Measurements from ENCODE around the gene IFI16.

IFI16 gene

DNA sequence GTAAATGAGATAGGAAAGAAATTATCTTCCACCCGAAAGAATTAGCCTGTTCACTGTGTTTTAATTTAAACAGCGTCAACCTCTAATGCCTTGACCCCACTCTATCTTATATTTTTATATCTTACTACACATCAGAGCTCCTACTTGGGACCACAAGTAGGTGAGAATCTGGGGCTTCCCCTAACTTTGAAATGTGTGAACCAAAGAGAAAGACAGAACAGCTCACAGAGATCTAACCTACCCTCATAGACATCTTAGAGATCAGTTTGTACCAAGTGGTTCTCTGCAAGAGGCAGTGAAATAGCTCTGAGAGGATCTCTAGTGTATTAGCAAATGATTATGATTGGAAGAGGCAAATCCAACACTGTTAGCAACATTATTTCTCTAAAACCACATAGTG lies 31.0 kb upstream of the IFI16 start:
- H3K4me3 ChIP-seq (replicated peaks in 1 of 2; ENCODE audit: low read depth in 2 of 2, low read length in 2 of 2), result no peak overlapping the region
- TF ChIP-seq, protein P1, sequence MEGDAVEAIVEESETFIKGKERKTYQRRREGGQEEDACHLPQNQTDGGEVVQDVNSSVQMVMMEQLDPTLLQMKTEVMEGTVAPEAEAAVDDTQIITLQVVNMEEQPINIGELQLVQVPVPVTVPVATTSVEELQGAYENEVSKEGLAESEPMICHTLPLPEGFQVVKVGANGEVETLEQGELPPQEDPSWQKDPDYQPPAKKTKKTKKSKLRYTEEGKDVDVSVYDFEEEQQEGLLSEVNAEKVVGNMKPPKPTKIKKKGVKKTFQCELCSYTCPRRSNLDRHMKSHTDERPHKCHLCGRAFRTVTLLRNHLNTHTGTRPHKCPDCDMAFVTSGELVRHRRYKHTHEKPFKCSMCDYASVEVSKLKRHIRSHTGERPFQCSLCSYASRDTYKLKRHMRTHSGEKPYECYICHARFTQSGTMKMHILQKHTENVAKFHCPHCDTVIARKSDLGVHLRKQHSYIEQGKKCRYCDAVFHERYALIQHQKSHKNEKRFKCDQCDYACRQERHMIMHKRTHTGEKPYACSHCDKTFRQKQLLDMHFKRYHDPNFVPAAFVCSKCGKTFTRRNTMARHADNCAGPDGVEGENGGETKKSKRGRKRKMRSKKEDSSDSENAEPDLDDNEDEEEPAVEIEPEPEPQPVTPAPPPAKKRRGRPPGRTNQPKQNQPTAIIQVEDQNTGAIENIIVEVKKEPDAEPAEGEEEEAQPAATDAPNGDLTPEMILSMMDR (IDR thresholded peaks at IDR 0.05; ENCODE audit: low read depth, low read length), result no peak
- DNase-seq (ENCODE audit: low read depth in 2 of 2), result no peak

DNA sequence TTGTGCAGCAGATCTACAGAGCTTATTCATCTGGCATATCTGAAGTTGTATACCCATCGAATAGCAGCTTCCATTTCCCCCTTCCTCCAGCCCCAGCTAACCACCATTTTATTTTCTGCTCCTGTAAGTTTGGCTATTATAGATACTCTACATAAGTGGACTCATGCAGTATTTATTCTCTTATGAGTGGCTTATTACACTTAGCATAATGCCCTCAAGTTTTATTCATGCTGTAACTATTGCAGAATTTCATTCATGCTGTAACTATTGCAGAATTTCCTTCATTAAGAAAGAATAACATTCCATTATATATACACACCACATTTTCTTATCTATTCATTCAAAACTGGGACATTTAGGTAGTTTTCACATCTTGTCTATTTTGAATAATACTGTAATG lies 30.5 kb upstream of the IFI16 start:
- no peak overlapping the region for H3K4me3 ChIP-seq (replicated peaks in 1 of 2; ENCODE audit: low read depth in 2 of 2, low read length in 2 of 2)
- TF ChIP-seq, protein P1 (IDR thresholded peaks at IDR 0.05; ENCODE audit: low read depth, low read length), result no peak
- peak in 1 of 2 donors; percentile 50 for DNase-seq (ENCODE audit: low read depth in 2 of 2)

DNA sequence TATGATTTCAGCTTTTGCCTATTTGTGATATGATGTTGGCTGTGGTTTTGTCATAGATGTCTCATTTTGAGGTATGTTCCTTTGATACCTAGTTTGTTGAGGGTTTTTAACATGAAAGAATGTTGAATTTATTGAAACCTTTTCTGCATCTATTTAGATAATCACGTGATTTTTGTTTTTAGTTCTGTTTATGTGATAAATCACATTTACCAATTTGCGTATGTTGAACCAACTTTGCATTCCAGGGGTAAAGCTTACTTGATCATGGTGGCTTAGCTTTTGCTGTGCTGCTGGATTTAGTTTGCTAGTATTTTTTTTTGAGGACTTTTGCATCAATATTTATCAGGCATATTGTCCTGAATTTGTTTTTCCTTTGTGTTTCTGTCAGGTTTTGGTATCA lies 26.5 kb upstream of the IFI16 start:
- no peak overlapping the region for H3K4me3 ChIP-seq (replicated peaks in 1 of 2; ENCODE audit: low read depth in 2 of 2, low read length in 2 of 2)
- TF ChIP-seq, protein P1 (IDR thresholded peaks at IDR 0.05; ENCODE audit: low read depth, low read length), result no peak
- DNase-seq (ENCODE audit: low read depth in 2 of 2), result no peak

DNA sequence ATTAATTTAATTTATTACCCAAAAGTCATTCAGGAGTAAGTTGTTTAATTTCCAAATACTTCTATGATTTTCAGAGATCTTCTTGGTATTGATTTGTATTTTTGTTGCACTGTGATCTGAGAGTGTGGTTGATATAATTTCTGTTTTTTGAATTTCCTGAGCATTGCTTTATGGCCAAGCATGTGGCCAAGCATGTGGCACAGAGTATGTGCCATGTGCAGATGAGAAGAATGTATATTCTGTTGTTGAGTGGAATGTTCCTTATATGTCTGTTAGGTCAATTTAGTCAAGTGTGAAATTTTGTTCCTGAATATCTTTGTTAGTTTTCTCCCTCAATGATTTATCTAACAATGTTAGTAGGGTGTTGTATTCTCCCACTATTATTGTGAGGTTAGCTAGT lies 25.3 kb upstream of the IFI16 start:
- no peak for DNase-seq (ENCODE audit: low read depth in 2 of 2)
- H3K4me3 ChIP-seq (replicated peaks in 1 of 2; ENCODE audit: low read depth in 2 of 2, low read length in 2 of 2), result no peak overlapping the region
- TF ChIP-seq, protein P1 (IDR thresholded peaks at IDR 0.05; ENCODE audit: low read depth, low read length), result no peak

DNA sequence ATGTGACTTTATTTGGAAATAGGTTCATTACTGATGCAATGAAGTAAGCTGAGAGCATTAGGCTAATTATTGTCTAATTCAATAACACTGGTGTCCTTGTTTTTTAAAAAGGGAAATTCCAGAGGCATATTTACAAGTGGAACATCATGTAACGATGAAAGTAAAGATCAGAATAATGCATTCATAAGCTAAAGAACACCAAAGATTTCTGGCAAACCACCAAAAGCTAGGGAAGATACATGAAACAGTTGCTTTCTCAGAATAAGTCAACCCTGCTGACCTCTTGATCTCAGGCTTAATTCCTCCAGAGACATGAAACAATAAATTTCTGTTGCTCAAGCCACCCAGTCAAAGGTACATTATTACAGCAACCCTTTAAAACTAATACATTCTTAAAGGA lies 20.3 kb upstream of the IFI16 start:
- H3K4me3 ChIP-seq (replicated peaks in 1 of 2; ENCODE audit: low read depth in 2 of 2, low read length in 2 of 2), result no peak overlapping the region
- TF ChIP-seq, protein P1 (IDR thresholded peaks at IDR 0.05; ENCODE audit: low read depth, low read length), result no peak
- no peak for DNase-seq (ENCODE audit: low read depth in 2 of 2)

DNA sequence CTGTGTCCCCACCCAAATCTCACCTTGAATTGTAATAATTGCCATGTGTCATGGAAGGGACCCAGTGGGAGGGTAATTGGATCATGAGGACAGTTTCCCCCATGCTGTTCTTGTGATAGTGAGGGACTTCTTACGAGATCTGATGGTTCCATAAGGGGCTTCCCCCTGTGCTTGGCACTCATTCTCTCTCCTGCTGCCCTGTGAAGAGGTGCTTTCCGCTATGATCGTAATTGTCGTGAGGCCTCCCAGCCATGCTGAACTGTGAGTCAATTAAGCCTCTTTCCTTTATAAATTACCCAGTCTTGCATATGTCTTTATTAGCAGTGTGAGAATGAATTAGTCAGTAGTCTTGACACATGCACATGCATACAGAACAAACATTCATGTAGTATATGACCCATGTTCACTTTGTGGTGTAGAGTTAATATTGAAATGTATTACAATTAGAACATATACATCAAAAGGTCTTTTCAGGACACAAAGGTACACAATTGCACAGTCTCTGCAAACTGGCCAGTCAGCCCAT lies 16.9 kb upstream of the IFI16 start:
- DNase-seq (ENCODE audit: low read depth in 2 of 2), result no peak
- TF ChIP-seq, protein P1 (IDR thresholded peaks at IDR 0.05; ENCODE audit: low read depth, low read length), result no peak
- no peak overlapping the region for H3K4me3 ChIP-seq (replicated peaks in 1 of 2; ENCODE audit: low read depth in 2 of 2, low read length in 2 of 2)

DNA sequence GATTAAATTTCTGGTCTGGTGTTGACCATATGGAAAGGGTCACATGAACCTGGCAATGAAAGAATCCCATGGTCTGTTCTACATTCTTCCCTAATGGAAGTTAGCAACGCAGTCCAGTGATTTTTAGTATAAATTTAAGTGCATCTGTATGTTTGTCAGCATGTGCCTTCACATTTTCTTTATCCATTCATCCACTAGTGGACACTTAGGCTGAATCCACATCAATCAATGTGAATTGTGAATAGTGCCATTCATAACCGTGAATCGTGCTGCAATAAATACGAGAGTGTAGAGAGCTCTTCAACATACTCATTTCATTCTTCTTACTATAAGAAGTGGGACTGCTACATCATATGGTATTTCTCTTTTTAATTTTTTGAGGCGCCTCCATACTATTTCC lies 12.7 kb upstream of the IFI16 start:
- TF ChIP-seq, protein P1 (IDR thresholded peaks at IDR 0.05; ENCODE audit: low read depth, low read length), result no peak
- H3K4me3 ChIP-seq (replicated peaks in 1 of 2; ENCODE audit: low read depth in 2 of 2, low read length in 2 of 2), result no peak overlapping the region
- DNase-seq (ENCODE audit: low read depth in 2 of 2), result no peak

All from cardiac fibroblast (primary cell).